GM12892 (cell line): ENCODE measurements around the gene LMAN1.

ENCODE experiments used
- POLR2A ChIP-seq: IDR thresholded peaks from 2 replicates; pipeline ENCODE4 v1.6.1; 2011; ENCODE audit warnings: low read depth, low read length, control low read depth
- POLR2AphosphoS5 ChIP-seq: IDR thresholded peaks from 2 replicates; pipeline ENCODE4 v1.6.1; 2011; ENCODE audit warnings: low read depth, low read length, control low read depth
- TAF1 ChIP-seq: IDR thresholded peaks from 2 replicates; pipeline ENCODE4 v1.6.1; 2011; ENCODE audit warnings: low read depth, mild to moderate bottlenecking, control low read depth, low read length, borderline replicate concordance

GRCh38 chr18:59386909-59387686 is 28.0 kb upstream of the LMAN1 start:
- no peak for TF ChIP-seq POLR2A
- no peak for TF ChIP-seq POLR2AphosphoS5
- no peak for TF ChIP-seq TAF1
